Measurements from ENCODE around the gene ACTR10.

ACTR10 gene

DNA sequence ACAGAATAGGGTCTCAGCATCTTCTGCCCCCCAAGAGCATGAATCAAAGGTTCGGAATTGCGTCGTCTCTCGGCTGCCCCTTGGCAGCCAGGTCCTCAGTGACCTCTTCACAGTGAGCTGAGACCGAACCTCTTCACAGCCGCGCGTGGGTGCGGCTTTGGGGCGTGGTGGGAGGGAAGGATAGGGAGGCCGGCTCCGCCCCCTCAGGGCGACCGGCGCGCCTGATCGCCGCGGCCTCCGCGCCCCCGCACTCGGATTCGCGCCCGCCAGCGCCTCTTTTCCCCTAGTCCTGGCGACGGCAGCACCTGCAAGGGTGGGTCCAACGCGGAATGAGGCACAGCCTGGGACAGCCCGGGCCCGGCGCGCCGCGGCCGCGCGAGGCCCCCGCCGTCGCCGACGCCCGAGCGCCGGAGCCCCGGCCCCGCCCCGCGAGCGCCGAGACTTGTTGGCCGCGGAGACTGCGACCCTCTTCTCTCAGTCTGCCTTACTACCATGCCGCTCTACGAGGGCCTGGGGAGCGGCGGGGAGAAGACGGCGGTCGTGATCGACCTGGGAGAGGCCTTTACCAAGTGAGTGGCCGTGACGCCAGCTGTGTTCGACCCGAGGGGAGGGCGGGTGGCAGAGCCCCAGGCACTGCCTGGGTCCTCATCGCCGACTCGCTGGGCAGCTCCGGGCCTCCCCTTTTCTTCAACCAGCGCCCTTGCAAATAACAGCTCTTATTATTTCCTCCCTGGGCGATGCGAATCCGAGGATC, at the start of gene ACTR10:
Gene ACTR10 (plus strand): TSS at position 424 of the 754 bp plus-strand sequence. CDS start 69 bp downstream, at position 493.
- peak; percentile 65 to 81 for DNase-seq (ENCODE audit: extremely low read depth in 1 of 2, low read depth in 1 of 2)

GRCh38 chr14:58150243-58150805, 49.6 kb upstream of the ACTR10 start:
- no peak for DNase-seq (ENCODE audit: extremely low read depth in 1 of 2, low read depth in 1 of 2)

DNA sequence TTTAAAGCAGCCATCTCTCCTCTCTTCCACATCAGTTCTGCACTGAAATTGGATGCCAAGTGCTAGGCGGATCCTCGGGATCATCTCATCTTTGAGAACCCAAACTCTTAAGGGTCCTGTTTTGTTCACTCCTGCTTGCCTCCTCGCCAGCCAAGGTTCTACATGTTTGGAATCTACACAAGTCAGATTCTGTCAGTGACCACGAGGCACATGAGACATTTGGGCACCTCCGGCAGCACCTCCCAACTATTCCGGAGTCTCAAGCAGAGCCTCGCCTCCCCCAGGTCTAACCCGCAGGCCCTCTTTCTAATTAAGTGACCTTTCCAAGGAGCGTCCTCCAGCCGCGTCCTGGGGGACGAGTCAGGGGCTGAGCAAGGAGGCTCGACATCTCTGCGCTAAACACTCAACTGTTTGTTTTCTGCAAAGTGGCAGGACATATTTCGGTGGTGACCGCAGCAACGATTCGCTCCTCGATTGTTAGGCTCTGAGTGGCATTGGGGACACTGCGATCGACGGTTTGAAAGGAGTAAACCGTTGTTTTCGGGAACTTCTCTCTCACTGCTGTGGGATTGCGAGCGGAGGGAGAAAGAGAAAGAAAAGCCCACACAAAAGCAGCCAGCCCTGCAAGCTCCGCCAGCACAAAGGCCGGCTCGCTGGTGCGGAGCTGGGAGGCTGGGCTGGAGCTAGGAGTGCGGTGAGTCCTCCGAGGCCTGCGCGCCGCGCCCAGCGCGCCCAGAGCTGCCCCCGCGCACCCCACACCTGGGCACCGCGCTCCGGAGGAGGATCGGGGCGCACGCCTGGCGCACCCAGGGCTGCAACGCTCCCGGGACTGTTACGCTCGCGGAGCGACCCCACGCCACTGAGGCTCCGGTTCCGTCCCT, 48.6 kb upstream of the ACTR10 start:
- no peak for DNase-seq (ENCODE audit: extremely low read depth in 1 of 2, low read depth in 1 of 2)

- DNase-seq (ENCODE audit: extremely low read depth in 1 of 2, low read depth in 1 of 2), result peak; percentile 11 to 39
Observed at GRCh38 chr14:58152014-58152857, 47.7 kb upstream of the ACTR10 start, which contains the start of gene ARMH4. TSS of gene ARMH4 (minus strand) at chr14:58152213. CDS start at chr14:58139358, 12,855 bp downstream.

- DNase-seq (ENCODE audit: extremely low read depth in 1 of 2, low read depth in 1 of 2), result no peak
Observed at GRCh38 chr14:58160561-58160960, 39.4 kb upstream of the ACTR10 start.

GRCh38 chr14:58166005-58166983, 33.7 kb upstream of the ACTR10 start:
- peak; percentile 22 to 68 for DNase-seq (ENCODE audit: extremely low read depth in 1 of 2, low read depth in 1 of 2)

- DNase-seq (ENCODE audit: extremely low read depth in 1 of 2, low read depth in 1 of 2), result no peak
Observed at GRCh38 chr14:58167057-58167456, 32.9 kb upstream of the ACTR10 start.

DNA sequence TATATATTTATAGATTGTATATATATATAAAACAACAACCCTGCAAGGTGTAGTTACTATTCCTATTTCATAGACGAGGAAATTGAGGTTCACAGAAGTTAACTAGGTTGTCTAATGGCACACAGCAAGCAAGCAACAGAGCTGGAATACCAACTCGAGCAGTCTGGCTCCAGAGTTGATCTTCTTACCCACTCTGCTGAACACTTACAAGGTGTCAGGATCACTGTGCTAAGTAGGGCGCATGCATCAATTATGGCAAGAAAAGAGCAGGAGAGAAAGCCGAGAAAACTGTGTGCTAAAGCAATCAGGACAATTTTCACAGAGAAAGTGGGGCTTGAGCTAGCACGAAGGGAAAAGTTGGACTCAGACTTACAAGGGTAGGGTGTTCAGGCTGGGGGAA, 32.1 kb upstream of the ACTR10 start:
- DNase-seq (ENCODE audit: extremely low read depth in 1 of 2, low read depth in 1 of 2), result no peak

DNA sequence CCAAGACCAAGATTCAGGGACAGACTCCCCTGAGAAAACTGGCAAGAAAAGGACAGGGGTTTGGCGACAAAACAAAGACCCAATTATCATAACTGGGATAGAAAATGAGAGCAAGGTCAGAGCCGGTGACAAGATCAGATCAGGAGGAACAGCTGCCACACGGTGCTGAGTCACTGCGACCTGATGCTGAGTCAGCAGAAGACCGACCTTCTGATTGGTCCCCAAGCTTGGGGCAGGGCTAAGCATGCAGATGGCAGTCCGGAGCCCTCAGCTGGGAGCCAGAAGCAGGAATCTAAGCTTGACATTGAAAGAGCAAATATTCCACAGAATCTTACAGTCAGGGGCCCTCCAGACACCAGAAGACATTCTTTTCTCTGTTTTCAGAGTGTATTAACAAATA, 28.9 kb upstream of the ACTR10 start:
- no peak for DNase-seq (ENCODE audit: extremely low read depth in 1 of 2, low read depth in 1 of 2)

- no peak for DNase-seq (ENCODE audit: extremely low read depth in 1 of 2, low read depth in 1 of 2)
Observed at GRCh38 chr14:58177125-58177524, 22.8 kb upstream of the ACTR10 start.

DNA sequence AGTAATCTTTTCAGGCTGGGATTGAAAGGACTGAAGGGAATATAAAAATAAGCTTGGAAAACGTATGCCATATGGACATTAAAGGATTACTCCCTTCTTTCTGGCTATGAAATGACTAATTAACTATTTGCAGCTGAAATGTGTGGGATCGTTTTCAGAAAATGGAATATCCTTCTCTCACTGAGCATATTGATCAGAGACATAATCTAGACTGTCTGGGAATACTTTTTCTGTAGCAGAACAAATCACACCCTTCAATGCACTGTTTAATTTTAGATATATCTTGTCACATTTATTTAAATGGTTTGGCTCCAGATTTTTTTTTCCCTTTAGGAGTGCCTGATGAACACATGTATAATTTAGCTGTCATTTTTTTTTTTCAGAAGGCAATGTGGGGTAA, 10.8 kb upstream of the ACTR10 start:
- no peak for DNase-seq (ENCODE audit: extremely low read depth in 1 of 2, low read depth in 1 of 2)

GRCh38 chr14:58191763-58192601, 8.0 kb upstream of the ACTR10 start:
- no peak for DNase-seq (ENCODE audit: extremely low read depth in 1 of 2, low read depth in 1 of 2)

DNA sequence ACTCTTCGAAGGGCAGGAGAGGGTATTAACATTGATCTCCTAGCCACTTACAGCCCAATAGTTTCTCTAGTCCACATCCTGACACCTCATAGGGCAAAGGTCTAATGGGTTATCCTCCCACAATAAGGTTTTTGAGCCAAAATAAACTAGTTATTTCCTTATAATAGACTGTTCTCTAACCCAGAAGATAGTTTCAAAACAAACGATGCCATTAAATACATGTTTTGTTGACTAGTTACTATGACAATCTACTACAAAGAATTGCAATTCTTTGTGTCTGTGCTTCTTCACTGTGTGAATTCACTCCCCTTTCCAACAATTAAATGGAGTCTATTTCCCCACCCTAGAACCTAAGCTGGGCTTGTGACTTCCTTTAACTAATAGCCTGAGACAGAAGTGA, 6.4 kb upstream of the ACTR10 start:
- DNase-seq (ENCODE audit: extremely low read depth in 1 of 2, low read depth in 1 of 2), result no peak

GRCh38 chr14:58196198-58196597, 3.8 kb upstream of the ACTR10 start:
- DNase-seq (ENCODE audit: extremely low read depth in 1 of 2, low read depth in 1 of 2), result no peak

GRCh38 chr14:58198086-58198485, 1.9 kb upstream of the ACTR10 start:
- DNase-seq (ENCODE audit: extremely low read depth in 1 of 2, low read depth in 1 of 2), result no peak

GRCh38 chr14:58200480-58200841, 512 bp downstream of the ACTR10 start:
- DNase-seq (ENCODE audit: extremely low read depth in 1 of 2, low read depth in 1 of 2), result no peak

DNA sequence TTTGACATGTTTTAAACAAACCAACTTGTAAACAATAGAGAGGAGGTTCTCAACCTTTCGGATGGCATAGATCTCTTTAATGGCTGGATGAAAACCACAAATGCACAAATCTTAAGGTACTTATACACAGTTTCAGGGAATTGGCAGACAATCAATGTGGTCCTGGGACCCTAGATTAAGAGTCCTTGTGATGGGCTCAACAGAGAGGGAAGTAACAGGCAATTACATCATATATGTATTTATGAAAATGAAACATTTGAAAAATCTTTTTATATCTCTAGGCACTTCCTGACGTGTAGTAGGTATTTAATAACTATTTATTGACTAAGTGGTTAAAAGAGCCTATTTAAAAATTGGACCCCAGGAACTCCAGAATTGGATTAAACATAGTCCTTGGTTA, 897 bp downstream of the ACTR10 start:
- DNase-seq (ENCODE audit: extremely low read depth in 1 of 2, low read depth in 1 of 2), result no peak

- no peak for DNase-seq (ENCODE audit: extremely low read depth in 1 of 2, low read depth in 1 of 2)
Observed at GRCh38 chr14:58213176-58213575, 13.2 kb downstream of the ACTR10 start.
